Peyer's patch (tissue), 4 donors: ENCODE results near the gene PSMC3.

ENCODE experiments used
- CTCF ChIP-seq, 6 experiments: fragments of 450-650 bp in 4 of 6; fragments of 200-600 bp in 2 of 6; sonication (generic) in 1 of 6; IDR thresholded peaks; one replicate each; pipeline ENCODE4 v1.5.1; 2017 to 2019; ENCODE audit warnings: antibody characterized with exemption in 6 of 6, mild to moderate bottlenecking in 3 of 6, moderate library complexity in 1 of 6
- POLR2A ChIP-seq, 2 donors: fragments of 450-650 bp; IDR thresholded peaks; one replicate each; pipeline ENCODE4 v1.5.1; 2017; ENCODE audit warnings: antibody characterized with exemption in 2 of 2, mild to moderate bottlenecking in 2 of 2, moderate library complexity in 2 of 2

- TF ChIP-seq CTCF (IDR thresholded peaks at IDR 0.05): no peak
- TF ChIP-seq POLR2A (IDR thresholded peaks at IDR 0.05): no peak
These were observed 19.6 kb upstream of the PSMC3 start for GRCh38 chr11:47445840-47446239.
